CD4-positive, alpha-beta T cell treated with Interleukin-15 for 1 hour (primary cell): ENCODE results near the gene KRT32.
A peak's percentile ranks its signal among the peaks of the same experiment; 100 is the strongest.

Source experiments
- DNase-seq: peaks from one replicate; pipeline ENCODE4 v3.0.0-alpha.2; 2020

Gene KRT32

DNA sequence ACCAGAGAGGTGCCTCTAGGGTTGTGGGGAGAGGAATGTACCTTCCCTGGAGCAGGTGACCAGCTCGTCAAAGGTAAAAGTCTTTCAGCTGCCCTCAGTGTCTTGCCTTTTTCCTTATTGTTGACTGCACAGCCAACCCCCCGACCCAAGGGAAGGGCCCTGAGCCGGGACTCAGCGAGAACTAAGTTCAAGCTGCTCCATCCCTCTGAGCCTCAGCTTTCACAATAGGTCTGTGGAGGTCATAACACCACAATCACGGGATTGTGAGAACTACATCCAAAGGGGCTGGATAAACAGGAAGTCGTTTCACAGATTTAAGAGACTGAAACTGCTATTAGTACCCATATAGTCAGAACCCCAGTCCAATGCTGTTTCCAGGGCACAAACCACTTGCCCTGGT is 25.2 kb upstream of the KRT32 start:
- DNase-seq, result peak; percentile 23

DNA sequence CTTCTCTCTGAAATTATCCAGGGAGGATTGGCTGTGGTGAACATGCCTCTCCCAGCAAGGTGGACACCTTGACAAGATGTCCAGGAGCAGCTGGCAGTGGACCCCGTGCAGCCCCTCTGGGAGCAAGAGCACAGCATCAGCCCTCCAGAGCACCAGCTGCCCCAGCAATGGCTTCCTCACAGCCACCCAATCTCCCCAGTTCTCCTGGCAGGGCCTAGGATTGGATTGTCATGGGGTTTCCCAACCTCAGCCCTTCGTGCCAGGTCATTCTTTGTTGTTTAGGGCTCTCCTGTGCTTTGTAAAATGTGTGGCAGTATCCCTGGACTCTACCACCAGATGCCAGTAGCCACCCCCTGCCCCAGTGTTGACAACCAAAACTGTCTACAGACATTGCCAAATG is 24.3 kb upstream of the KRT32 start:
- no peak for DNase-seq

GRCh38 chr17:41490000-41490990 is 23.1 kb upstream of the KRT32 start:
- DNase-seq, result no peak

DNA sequence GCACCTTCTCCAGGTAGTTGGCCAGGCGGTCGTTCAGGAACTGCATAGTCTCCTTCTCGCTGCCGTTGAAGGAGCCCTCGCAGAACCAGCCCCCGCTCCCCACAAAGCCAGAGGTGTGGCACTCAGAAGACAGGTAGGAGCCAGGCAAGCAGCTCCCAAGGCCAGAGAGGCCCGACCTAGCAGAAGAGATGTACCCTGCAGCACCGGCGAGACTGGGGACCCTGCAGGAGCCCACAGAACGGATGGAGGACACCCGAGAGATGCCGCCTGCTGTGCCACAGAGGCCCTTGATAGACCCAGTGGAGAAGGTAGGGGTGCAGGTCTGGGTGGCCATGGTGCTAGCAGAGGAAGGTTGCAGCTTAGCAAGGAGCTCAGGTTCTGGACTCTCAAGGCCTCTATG is 22.3 kb upstream of the KRT32 start, which contains the start of gene KRT36:
Gene KRT36 (minus strand): TSS at position 380 of the 400 bp plus-strand sequence. CDS start 46 bp downstream, at position 334.
- no peak for DNase-seq

- DNase-seq, result peak; percentile 33
Observed at GRCh38 chr17:41486809-41487530, 19.8 kb upstream of the KRT32 start.

DNA sequence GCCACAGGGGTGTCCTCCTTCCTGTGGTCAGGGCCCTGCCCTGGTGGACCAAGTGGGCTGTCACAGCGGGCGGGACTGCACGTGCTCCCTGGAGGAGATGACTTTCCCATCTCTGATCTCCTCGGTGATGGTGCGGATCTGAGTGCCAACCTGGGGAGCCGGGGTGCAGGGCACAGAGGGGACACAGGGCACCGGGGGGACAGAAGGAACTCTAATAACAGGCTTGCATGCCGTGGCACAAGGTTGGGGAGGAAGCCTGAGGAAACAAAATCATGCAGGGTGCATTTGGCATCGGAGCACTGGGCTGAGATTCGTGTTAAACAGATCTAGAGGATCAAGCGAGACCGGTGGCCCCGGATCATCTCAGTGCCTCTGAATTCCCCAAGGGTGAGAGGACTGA is 19.1 kb upstream of the KRT32 start:
- no peak for DNase-seq

DNA sequence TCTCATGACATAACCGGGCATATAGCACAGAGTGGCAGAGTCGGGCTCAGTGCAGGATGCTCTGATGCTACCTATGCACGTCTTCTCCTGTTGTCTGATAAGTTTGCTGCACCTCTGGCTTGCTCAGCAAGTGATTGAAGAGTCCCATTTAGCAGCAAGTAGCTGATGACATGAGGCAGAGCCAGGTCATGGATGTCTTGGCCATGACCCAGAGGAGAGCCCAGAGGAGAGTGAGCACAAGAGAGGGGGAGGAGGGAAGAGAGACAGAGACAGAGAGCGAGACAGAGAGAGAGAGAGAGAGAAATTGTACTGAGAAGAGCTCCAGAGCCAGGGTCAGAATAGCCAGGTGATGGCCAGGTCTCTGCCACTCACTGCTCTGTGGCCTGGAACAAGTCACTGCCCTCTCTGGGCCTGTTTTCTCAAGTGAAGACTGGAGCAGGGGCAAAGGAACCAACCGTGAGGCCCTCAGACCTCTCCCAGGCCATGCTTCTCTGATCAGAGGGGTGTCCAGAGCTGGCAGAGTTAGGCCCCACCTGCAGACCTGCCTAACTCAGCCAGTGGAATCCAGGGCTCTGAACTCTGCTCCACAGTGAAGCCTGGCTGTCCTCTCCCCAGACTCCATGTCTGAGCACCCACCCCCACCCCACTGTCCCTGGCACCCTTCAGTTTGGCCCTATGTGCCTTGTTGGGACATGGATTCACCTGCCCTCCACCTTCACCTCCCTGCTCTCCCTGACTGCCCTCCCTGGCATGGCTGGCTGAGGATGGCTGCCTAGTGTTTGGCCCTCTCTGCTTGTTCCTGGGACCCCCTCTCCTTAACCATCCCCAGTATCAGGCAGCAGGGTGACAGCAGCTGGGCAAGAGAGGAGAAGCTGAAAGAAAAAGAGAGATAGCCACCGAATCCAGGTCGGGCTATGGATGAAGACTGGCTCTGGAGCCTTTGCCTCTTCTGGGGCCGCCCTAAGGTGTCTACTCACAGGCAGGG is 18.0 kb upstream of the KRT32 start:
- DNase-seq, result no peak

DNA sequence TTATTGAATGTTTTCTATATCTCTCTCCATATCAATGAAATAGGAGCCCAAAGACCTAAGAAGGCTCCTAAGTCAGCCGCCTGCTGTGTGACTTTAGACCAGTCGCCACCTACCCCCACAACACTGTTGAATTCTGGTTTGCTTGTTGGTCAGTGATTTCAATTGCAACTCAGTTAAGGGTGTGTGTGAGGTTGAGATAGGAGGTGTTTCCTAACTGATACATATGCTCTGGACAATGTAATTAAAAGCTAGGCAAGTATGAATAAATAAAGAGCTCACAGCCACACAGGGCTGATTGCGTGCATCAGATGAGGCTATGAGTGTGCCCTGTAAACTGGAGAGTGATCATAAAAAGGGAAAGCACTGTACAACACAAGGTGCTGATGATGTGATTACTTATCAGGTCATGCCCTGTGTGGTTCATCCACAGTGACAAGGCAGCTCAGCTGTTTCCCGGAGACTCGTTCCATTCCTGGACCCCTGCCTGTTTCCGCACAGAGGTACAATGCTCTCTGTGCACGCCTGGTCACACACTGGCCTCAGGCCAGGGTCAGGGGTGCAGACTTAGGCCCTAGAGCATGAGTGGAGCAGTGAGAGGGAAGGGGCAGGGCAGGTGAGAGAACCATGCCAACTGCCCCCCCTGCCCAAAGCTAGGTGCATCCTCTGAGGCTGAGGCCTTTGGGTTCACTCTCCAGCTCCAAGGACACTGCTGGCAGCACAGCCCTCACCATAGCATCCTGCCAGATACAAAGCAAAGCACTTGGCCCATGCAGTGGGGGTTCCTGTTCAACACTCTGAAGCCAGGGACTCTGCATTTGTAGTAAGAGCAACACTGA is 17.0 kb upstream of the KRT32 start:
- DNase-seq, result no peak

GRCh38 chr17:41483531-41483930 is 16.3 kb upstream of the KRT32 start:
- DNase-seq, result no peak

GRCh38 chr17:41481036-41481435 is 13.8 kb upstream of the KRT32 start, which contains the start of gene KRT35:
KRT35 (minus strand) TSS chr17:41481151; CDS start chr17:41481097, 54 bp downstream.
- DNase-seq, result no peak

GRCh38 chr17:41480581-41480980 is 13.4 kb upstream of the KRT32 start:
- DNase-seq, result no peak

DNA sequence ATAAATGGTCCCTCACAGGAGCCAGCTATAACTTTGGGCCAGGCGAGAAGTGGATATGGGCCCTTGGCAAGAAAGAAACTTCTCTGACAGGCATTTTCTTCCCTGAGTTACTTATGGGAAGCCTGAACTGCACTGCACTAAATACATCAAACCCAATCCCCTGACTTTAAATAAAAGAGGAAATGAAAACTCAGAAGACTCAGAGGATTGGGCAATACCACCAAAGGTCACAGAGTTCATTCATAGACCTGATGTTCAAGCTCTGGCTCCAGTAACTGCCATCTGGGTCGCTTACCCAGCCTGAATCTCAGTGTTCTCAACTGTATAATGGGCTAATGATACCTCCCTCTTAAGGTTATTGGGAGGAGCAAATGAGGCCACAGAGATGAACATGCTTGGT is 12.9 kb upstream of the KRT32 start:
- no peak for DNase-seq

DNA sequence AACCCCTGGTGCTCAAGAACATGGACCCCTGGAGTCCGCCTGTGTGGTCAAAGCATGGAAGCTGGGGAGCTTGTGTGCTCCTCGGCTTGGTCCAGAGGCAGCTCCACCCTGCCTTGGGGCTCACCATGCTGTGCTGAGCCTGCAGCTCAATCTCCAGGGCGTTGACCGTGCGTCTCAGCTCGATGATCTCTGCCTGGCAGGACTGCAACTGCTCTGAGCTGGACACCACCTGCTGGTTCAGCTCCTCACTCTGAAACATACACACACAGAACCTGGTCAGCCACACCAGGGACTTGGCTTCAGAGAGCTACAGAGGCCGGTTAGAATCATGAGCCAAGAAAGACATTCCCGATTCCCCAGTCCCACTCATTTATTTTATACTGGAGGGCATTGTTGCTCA is 11.1 kb upstream of the KRT32 start:
- no peak for DNase-seq

DNA sequence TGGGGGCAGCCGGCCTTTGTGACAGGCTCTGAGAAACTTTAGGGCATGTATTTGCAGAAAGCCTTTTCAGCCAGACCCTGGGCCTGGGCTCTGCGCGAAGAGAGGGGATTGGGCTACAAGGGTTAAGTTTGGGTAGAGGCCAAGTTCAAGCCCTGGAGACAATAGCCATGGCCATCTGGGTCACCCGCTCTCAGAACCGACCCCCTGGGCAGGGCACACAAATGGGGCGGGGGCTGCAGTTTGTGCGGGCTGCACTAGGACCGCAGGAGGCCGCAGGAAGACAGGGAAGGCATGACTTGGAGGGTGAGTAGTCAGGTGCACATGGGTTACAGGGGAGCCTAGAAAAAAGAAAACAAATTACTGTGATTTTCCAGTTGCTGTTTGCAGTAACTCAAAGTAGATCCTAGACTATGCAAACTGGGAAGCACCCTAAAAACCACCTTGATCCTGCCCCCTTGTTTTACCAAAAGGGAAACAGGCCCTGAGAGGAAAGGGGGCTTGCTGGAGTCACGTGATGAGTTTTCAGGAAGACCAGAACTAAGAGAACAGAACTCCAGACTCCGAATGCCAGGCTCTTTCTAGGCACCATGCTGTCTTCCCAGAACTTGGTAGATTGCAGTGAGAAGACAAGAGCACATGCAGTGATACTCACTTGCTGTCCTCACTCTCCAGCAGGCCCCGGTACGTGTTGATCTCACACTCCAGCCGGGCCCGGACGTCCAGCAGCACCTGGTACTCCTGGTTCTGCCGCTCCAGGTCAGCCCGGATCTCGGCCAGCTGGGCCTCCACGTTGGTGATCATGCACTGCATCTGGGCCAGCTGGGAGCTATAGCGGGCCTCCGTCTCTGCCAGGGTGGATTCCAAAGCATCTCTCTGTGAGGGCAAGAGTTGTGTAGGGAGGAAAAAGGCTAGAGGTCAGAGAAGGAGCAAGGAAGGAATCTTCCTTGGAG is 10.0 kb upstream of the KRT32 start:
- DNase-seq, result no peak

DNA sequence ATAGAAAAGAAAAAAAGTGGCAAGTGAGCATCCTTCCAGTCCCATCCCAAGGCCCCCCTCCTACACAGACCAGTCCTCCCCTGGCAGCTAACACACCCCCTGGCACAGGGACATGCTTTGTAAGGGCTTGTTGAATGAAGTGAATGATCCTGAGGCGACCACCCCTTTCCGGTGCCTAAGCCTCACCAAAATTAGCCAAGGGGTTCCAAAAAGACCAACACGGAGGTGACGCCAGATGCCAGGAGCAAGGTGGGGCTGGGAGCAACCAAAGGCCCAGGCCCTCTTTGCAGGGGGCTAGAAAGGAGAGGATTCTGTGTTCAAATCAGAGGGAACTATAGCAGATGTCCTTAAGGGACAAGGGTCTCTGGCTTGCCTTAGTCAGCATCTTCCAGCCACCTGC is 8.2 kb upstream of the KRT32 start:
- DNase-seq, result no peak

GRCh38 chr17:41474863-41475262 is 7.7 kb upstream of the KRT32 start:
- DNase-seq, result no peak

GRCh38 chr17:41468346-41468745 is 1.2 kb upstream of the KRT32 start:
- DNase-seq, result no peak

GRCh38 chr17:41467561-41467960 is 375 bp upstream of the KRT32 start:
- DNase-seq, result no peak

DNA sequence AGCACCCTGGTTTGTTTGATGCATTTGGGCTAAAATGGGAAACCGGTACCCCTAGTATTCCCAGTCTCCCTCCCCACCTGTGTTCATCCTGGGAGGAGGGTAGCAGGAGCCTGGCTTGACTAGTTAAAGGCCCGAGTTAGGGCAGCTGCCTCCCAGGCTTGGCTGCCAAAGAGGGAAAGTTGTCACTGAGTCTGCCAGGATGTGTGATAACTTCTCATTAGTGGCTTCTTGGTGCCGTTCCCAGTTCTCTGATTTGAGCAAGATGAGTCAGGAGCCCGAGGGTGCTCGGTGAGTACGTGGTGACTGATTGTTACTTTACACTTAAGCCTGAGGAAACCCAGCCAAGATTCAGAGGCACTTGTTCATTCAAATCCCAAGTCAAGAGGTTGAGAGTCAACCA is 2.5 kb downstream of the KRT32 start:
- no peak for DNase-seq

DNA sequence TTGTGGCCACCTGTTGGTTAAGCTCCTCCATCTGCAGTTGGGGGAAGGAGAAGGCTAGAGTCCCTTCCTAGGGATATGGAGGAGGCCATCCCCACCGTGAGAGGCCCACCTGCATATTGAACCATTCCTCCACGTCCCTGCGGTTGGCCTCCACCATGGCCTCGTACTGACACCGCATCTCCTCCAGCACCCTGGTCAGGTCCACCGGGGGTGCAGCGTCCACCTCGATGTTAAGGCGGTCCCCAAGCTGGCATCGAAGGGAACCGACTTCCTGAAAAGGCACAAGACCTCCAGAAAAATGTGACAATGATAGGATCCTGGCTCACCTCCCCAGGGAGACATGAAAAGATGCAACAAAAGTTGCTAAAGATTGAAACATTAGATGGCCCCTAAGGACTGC is 3.0 kb downstream of the KRT32 start:
- DNase-seq, result no peak
